Measurements from ENCODE around the gene CGREF1.
"Not testable (repeated sequence)": the region's sequence is repeated elsewhere in the genome, so short reads cannot be mapped to it uniquely, and the experiment has no call there.

CGREF1 gene

GRCh38 chr2:27110603-27111352, 8.2 kb downstream of the CGREF1 start:
- DNase-seq: not testable (repeated sequence)

GRCh38 chr2:27109083-27109482, 9.8 kb downstream of the CGREF1 start:
- DNase-seq: no peak

- no peak for DNase-seq
Observed at GRCh38 chr2:27108221-27108620, 10.7 kb downstream of the CGREF1 start.

- DNase-seq: no peak
Observed at GRCh38 chr2:27105981-27106380, 12.9 kb downstream of the CGREF1 start.

- DNase-seq: no peak
Observed at GRCh38 chr2:27102329-27102728, 16.6 kb downstream of the CGREF1 start.

GRCh38 chr2:27100036-27100435, 18.9 kb downstream of the CGREF1 start:
- no peak for DNase-seq

- DNase-seq: no peak
Observed at GRCh38 chr2:27099334-27099955, 19.5 kb downstream of the CGREF1 start.

GRCh38 chr2:27097341-27097740, 21.6 kb downstream of the CGREF1 start:
- DNase-seq: no peak

- no peak for DNase-seq
Observed at GRCh38 chr2:27096748-27097297, 22.1 kb downstream of the CGREF1 start.

- peak; percentile 75 for DNase-seq
Observed at GRCh38 chr2:27095745-27096651, 22.9 kb downstream of the CGREF1 start.

- no peak for DNase-seq
Observed at GRCh38 chr2:27095427-27095744, 23.5 kb downstream of the CGREF1 start.

GRCh38 chr2:27094353-27094984, 24.5 kb downstream of the CGREF1 start:
- DNase-seq: no peak

GRCh38 chr2:27093430-27094352, 25.2 kb downstream of the CGREF1 start:
- no peak for DNase-seq

GRCh38 chr2:27092696-27093429, 26.1 kb downstream of the CGREF1 start:
- no peak for DNase-seq

GRCh38 chr2:27091746-27092695, 26.9 kb downstream of the CGREF1 start:
- no peak for DNase-seq

GRCh38 chr2:27089111-27089954, 29.6 kb downstream of the CGREF1 start:
- DNase-seq: no peak

- DNase-seq: no peak
Observed at GRCh38 chr2:27088634-27089033, 30.3 kb downstream of the CGREF1 start.

- DNase-seq: no peak
Observed at GRCh38 chr2:27087823-27088410, 31.0 kb downstream of the CGREF1 start.

All from femur (tissue), 1 donor.